ENCODE results near the gene TVP23B.
"Not testable (repeated sequence)": the region's sequence is repeated elsewhere in the genome, so short reads cannot be mapped to it uniquely, and the experiment has no call there.

DNA sequence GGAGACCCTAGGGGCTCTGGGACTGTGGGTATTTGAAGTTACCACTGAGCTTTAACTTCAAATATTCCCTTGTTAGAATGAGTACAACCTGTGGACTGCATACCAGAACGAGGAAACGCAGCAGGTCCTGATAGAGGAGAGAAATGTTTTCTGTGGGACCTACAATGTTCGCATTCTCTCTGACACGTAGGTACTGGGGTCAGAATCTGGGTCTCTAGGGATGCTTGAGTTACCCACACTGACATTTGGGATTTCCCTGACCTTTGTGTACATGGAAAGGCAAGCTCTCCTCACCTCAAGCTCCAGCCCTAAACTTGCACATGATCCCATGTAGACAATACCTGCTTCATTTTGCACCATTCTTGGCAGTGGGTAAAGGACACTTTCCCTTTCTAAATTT is 25.0 kb upstream of the TVP23B start:
- not testable (repeated sequence) for TF ChIP-seq CTCF (conservative IDR thresholded peaks at IDR 0.05; ENCODE audit: low read depth, low read length); EZH2 (IDR thresholded peaks at IDR 0.05; ENCODE audit: borderline replicate concordance, low read depth, low read length, poor library complexity, severe bottlenecking)

Data from A673 (cell line).